Activated T-cell treated with anti-CD3 and anti-CD28 coated beads for 1 hour (primary cell): ENCODE results near the gene ATF3.

Source experiments
- DNase-seq: peaks from one replicate; pipeline ENCODE4 v3.0.0-alpha.2; 2020; ENCODE audit warnings: low read depth

ATF3 gene, protein sequence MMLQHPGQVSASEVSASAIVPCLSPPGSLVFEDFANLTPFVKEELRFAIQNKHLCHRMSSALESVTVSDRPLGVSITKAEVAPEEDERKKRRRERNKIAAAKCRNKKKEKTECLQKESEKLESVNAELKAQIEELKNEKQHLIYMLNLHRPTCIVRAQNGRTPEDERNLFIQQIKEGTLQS

GRCh38 chr1:212608392-212608958, at the start of gene ATF3:
Gene ATF3, plus strand, starts transcription at chr1:212608761. Its CDS starts 6,261 bp downstream, at chr1:212615022.
- DNase-seq: peak; percentile 61

DNA sequence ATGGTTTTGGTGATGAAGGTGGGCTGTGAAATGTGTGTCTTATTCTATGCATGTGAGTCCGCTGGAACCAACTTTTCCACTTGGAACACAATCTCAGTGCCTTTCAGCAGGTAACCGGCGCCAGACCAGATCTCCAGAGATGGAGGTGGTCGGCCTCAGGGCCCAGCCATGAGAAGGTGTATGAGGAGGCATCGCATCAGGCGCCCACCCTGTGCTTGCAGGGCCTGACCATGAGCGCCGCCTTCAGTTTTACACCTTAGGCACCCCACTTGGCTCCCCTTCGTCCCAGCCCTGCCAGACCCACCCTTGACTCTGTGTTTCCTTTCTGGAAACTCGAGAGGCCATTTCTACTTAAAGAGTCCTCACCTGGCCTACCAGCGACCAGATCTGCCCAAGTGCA, 48.6 kb upstream of the ATF3 start:
- no peak for DNase-seq

- no peak for DNase-seq
Measured at GRCh38 chr1:212560933-212561460, 47.6 kb upstream of the ATF3 start.

GRCh38 chr1:212561501-212561931, 47.0 kb upstream of the ATF3 start:
- DNase-seq: no peak

GRCh38 chr1:212562771-212563170, 45.8 kb upstream of the ATF3 start:
- no peak for DNase-seq

DNA sequence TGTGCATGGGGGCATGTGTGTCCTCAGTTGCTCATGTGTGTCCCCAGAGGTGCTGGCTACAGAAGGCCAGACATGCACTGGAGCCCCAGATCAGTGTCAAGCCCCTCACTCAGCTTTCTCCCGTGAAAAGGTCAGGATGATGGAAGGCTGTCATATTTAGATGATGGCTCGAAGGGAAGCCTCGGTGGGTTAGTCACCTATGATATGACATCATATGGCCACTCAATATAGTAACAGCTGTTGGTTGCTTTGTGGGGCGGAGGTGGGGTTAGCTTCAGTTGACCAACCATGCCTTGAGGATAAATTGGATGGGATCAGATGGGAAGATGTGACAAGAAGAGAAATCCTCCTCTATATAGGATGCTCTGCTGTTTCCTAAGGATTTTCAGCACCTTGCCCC, 43.5 kb upstream of the ATF3 start:
- no peak for DNase-seq

GRCh38 chr1:212565571-212566305, 42.8 kb upstream of the ATF3 start:
- DNase-seq: no peak

DNA sequence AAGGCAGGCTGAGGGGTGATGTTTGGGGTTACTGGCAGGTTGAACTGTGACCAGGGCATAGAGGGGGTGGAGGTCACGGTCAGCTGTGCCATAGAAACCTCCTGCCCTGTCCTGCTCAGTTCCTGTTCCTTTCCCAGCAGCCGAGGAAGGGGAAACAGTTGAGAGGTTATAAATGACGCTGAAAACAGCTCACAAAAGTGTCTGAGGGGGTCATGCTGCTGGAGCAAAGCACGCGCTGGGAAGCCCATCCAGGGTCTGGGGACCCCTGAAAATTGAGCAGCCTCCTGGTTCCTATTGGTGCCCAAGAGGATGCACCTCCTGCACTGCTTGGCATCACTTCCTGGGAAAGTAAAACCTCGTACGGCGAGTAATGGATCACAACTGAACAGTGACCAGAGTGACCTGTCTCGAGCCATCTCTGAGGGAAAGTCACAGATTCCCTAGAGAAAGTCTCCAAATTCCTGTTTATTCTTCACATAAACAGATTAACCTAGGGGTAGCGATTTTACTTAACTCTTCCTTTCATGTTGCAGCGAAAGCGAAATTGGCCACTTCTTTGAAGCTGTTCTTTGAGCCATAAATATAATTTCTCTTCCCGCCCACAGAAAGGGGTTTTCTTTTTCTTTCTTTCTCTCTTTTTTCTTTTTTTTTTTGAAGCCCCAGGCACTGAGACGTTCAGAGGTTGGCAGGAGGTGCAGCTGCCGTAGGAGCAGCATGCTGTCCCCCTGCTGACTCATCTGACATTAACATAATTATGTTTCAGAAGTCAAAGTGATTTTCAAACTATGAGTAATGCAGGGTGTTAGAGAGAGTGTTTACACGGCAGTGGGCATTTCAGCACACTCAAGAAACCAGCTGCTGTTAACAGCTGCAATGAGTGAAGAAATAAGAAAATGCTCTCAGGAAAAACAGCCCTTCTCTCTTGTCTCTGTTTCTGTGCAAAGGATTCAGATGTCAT, 41.8 kb upstream of the ATF3 start:
- DNase-seq: peak; percentile 22

- no peak for DNase-seq
Measured at GRCh38 chr1:212567638-212568037, 40.9 kb upstream of the ATF3 start.

DNA sequence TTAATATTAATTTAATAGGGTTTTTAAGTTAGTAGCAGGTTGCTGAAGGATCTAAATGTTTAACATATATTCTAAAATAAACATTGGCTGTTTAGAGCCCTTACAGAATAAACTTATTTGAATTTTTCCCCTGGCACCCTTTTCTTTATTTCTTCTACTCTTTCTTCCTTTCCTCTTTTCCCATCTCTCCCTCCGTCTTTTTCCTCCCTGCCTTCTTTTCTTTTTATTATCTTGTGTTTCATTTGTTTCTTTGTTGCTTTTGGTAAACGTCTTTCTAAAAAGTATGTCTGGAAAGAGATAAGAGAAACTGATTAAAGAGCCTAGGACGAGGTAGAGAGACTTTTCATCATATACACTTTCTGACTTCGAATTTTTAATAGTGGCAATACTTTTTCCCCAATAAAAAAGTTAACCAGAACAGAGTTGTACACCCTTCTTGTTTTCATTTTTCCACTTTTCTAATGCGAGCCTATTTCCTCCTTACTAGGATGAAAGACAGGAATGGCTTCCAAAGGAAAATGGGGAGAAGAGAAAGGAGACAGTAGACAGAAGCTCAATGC, 39.5 kb upstream of the ATF3 start:
- no peak for DNase-seq

DNA sequence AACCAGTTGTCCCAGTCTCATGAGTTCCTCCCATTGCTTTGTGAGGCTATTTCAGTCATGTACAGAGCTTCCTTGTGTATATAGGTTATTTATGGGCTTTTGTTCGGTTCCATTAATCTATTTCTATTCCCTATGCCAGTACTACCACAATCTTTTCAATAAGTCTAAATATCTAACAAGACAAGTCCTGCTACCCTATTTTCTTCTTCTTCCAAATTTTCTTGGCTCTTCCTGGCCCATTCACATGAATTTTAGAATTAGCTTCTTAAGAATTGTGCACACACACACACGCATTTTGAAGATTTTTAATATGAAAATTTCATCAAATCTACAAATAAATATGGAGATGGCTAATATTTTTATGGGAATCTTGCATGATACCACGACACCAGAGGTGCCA, 33.8 kb upstream of the ATF3 start:
- no peak for DNase-seq

DNA sequence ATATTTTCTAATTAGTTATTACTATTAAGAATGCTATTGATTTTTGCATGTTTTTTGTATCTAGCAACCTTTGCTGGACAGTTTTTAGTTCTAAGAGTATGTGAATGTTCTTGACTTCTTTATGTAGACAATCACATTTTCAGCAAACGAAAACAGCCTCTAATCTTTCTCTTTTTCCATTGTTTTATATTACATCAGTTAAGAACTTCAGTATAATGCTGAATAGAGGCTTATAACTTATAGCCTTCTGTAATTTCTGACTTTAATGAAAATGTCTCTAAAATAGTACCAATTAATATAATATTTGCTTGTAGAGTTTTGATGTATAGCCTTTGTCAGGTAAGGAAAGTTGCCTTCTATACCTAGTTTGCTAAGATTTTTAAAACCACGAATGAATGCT, 33.2 kb upstream of the ATF3 start:
- no peak for DNase-seq

GRCh38 chr1:212578041-212578440, 30.5 kb upstream of the ATF3 start:
- no peak for DNase-seq

- DNase-seq: no peak
Measured at GRCh38 chr1:212581034-212581433, 27.5 kb upstream of the ATF3 start.

GRCh38 chr1:212582291-212582690, 26.3 kb upstream of the ATF3 start:
- no peak for DNase-seq

DNA sequence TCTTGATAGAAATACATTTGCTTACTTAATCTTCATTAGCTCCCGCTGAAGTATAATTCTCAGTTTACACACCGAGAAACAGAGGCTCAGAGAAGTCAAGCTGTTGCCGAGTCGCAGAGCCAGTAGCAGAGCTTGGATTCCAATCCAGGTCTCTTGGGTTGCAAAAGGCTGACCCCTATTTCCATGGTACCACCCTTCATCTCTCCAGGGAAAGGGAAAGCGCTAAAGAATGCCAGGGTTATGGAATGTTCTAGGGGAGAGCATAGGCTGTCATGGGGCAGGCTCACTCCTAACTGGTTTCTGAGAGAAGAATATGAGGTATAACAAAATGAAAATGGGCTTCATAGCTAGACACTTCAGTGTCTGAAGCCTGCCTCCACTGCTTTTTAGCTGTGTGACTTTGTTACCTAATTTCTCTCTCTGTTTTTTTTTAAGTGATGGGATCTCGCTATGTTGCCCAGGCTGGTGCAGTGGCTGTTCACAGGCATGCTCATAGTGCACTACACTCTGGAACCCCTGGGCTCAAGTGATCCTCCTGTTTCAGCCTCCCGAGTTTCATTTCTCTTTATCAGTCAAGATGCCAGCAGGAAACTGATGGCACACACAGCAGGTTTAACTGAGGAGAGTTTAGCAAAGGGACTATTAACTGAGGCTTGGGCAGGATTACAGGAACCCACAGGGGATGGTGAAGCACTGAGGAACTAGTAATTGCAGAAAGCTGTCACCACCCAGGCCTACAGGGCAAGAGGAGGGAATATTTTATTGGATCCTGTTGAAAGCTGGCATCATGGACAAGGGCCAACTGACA, 25.5 kb upstream of the ATF3 start:
- DNase-seq: no peak

- DNase-seq: no peak
Measured at GRCh38 chr1:212583643-212584042, 24.9 kb upstream of the ATF3 start.

DNA sequence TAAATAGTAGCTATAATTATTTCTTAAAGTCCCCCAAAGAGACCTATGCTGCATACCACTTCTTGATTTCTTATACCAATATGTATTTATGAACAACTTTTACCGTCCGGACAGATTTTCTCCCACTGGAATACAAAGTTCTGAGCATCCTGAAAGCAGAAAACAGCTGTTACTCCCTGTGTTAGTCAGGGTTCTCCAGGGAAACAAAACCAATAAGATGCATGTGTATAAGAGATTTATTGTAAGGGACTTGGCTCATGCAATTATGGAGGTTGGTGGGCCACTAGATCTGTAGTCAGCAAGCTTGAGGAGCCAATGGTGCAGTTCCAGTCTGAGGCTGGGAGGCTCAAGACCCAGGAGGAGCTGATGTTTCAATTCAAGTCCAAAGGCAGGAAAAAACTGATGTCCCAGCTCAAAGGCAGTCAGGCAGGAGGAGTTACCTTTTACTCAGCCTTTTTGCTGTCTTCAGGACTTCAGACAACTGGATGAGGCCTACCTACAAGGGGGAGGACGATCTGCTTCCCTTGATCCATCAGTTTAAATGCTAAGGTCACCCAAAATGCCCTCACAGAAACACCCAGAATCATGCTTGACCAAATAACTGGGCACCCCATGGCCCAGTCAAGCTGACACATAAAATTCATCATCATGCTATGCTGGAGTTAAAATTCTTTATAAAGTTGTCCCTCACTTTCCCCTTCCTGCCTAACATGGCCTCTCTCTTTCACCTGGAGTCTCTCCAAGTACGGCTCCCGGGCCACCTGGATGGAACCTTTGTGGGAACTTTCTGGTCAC, 24.3 kb upstream of the ATF3 start:
- no peak for DNase-seq

DNA sequence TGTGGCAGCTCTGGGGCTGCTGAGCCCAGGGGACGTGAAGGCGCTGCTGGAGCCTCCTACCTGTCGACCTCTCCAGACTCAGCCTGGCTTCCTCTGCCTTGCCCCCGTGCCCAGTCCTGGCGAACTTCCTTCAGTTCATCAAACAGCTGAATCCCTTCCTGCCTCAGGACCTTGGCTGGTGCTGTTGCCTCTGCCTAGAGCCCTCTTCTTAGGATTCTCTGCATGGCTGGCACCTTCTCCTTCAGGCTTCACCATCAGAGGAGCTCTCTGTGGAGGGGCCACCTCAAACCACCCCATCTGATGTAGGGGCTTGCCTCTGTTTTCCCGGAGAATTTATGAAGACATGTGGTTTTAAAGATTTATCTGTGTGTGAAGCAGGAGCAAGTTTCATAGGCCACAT, 23.4 kb upstream of the ATF3 start:
- DNase-seq: no peak
